PFSK-1 (cell line): ENCODE measurements around the gene MAML2.

Source experiments
- FOXP2 ChIP-seq: optimal IDR thresholded peaks from 2 replicates; pipeline ENCODE3; 2011; ENCODE audit warnings: borderline replicate concordance, control low read depth, inconsistent platforms; ENCODE audit not compliant: insufficient read depth; ENCODE audit errors: extremely low read length, extremely low read depth
- POLR2AphosphoS5 ChIP-seq: IDR thresholded peaks from 2 replicates; pipeline ENCODE4 v1.6.1; 2012; ENCODE audit warnings: low read depth, mild to moderate bottlenecking, control low read depth, low read length, moderate library complexity
- SIN3A ChIP-seq: IDR thresholded peaks from 2 replicates; pipeline ENCODE4 v1.6.1; 2012; ENCODE audit warnings: mild to moderate bottlenecking, low read length, moderate library complexity, borderline replicate concordance; ENCODE audit not compliant: insufficient read depth
- TAF1 ChIP-seq: IDR thresholded peaks from 2 replicates; pipeline ENCODE4 v1.6.1; 2012; ENCODE audit warnings: low read length, control low read depth, borderline replicate concordance; ENCODE audit not compliant: insufficient read depth
- TF ChIP-seq, protein P1 (sequence below), 2 experiments: IDR thresholded peaks; 2 replicates each; pipeline versions ENCODE4 v1.6.1 to v1.8.0; 2011 to 2012; ENCODE audit warnings: low read depth in 2 of 2, low read length in 2 of 2, control low read depth in 1 of 2, inconsistent platforms in 1 of 2, mild to moderate bottlenecking in 1 of 2, moderate library complexity in 1 of 2; ENCODE audit not compliant: insufficient read depth in 1 of 2

The MAML2 gene

DNA sequence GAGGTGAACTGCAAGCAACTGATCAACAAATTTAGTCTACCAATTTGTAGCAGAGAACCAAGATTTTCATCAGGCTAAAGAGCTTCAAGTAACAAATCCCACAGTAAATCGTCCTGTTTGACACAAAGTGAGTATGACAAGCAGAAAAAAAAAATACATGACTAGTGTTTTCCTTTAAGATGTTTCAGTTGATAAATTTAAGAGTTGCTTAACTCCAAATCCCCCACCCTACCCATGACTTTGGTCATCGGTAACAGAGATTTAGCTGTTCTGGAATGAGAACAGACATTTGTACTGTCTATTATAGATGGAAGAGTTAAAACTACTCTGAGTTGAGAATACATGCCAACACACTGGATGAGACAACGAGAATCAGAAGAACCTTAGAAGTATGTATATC lies 254.1 kb downstream of the MAML2 start:
- TF ChIP-seq POLR2AphosphoS5 (no peak), FOXP2 (no peak), SIN3A (no peak), TAF1 (no peak)
- TF ChIP-seq, protein P1, sequence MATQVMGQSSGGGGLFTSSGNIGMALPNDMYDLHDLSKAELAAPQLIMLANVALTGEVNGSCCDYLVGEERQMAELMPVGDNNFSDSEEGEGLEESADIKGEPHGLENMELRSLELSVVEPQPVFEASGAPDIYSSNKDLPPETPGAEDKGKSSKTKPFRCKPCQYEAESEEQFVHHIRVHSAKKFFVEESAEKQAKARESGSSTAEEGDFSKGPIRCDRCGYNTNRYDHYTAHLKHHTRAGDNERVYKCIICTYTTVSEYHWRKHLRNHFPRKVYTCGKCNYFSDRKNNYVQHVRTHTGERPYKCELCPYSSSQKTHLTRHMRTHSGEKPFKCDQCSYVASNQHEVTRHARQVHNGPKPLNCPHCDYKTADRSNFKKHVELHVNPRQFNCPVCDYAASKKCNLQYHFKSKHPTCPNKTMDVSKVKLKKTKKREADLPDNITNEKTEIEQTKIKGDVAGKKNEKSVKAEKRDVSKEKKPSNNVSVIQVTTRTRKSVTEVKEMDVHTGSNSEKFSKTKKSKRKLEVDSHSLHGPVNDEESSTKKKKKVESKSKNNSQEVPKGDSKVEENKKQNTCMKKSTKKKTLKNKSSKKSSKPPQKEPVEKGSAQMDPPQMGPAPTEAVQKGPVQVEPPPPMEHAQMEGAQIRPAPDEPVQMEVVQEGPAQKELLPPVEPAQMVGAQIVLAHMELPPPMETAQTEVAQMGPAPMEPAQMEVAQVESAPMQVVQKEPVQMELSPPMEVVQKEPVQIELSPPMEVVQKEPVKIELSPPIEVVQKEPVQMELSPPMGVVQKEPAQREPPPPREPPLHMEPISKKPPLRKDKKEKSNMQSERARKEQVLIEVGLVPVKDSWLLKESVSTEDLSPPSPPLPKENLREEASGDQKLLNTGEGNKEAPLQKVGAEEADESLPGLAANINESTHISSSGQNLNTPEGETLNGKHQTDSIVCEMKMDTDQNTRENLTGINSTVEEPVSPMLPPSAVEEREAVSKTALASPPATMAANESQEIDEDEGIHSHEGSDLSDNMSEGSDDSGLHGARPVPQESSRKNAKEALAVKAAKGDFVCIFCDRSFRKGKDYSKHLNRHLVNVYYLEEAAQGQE (IDR thresholded peaks at IDR 0.05; ENCODE audit: insufficient read depth in 1 of 2, low read depth in 2 of 2, low read length in 2 of 2): no peak

DNA sequence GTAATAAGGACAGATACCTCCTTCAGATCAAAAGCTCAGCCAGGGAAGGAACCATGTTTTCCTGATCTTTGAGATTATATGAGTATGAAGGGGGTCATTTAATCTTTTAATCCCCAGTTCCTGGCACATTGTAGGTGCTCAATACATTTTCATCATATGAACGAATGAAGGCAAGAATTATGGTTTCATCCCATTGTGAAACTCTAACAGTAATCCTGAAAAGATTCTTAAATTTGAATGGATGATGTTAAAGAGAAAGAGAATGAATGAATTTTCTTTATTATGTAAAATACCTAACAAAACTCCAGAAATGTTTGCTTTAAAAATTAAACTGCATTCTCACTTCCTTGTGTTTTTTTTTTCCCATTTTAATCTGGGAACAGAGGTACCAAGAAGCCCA lies 256.9 kb downstream of the MAML2 start:
- no peak for TF ChIP-seq TAF1
- TF ChIP-seq, protein P1 (IDR thresholded peaks at IDR 0.05; ENCODE audit: insufficient read depth in 1 of 2, low read depth in 2 of 2, low read length in 2 of 2): no peak
- TF ChIP-seq POLR2AphosphoS5: no peak
- no peak for TF ChIP-seq SIN3A
- no peak for TF ChIP-seq FOXP2

DNA sequence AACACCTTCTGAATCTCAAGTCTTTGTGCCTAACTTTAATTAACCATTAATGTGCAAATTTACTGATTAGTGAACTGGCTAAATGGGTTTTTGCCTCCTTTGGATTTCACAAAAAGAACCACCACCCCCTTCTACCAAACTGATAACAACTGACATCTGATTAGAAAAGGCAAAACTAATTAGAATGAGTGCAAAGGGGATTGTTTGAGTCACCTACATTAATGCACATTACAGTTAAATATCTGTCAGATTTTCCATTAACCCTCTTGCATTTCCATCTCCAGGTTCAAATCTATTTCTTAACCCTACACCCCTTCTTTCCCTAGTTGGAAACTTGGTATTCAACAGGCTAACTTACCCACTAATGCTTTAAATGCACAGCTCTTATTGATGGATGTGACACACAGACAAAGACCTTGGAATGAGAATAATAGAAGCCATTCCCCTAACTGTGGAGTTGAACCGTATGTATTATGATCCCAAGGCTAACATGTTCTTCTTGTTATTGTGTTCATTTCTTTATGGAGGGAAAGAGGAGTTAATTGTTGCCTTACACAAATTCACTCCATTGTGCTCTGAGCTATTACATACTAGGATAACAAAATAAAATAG lies 257.6 kb downstream of the MAML2 start:
- TF ChIP-seq TAF1 (no peak), FOXP2 (no peak), SIN3A (no peak), POLR2AphosphoS5 (no peak)
- TF ChIP-seq, protein P1 (IDR thresholded peaks at IDR 0.05; ENCODE audit: insufficient read depth in 1 of 2, low read depth in 2 of 2, low read length in 2 of 2): no peak

DNA sequence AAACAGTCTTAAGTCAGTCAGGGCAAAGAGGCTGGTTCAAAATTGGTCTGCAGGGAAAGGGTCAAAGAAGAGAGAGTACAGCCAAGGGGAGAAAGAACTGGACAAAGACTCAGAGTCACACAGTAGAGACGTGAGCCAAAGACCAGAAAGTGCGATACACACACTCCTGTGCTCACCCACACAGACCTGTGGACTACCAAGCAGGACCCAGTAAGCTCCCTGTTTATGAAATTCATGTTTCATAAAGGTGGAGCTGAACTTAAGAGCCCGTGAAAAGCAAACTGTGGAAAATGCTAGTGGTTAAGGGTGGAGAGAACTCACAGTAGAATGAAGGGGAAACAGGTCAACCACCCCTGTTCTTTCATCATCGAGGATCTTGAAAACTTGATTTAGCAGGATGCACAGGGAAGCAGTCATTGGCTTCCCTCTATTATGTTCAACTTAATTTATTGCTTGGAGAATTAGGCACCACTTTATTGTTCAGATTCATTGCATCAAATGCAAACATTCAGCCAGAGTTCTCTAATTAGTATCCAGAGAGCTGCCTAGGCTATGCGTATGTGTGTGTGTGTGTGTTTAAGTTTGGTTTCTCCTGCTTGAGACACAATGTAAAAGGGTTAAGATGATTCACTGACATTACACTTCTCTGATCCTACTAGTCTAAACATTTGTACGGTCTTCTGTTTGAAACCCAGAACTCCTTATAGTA lies 258.2 kb downstream of the MAML2 start:
- TF ChIP-seq FOXP2: no peak
- TF ChIP-seq TAF1: no peak
- TF ChIP-seq, protein P1 (IDR thresholded peaks at IDR 0.05; ENCODE audit: insufficient read depth in 1 of 2, low read depth in 2 of 2, low read length in 2 of 2): no peak
- TF ChIP-seq SIN3A: no peak
- no peak for TF ChIP-seq POLR2AphosphoS5
